ENCODE measurements around the gene HK1.
A peak's percentile ranks its signal among the peaks of the same experiment; 100 is the strongest.

The HK1 gene

DNA sequence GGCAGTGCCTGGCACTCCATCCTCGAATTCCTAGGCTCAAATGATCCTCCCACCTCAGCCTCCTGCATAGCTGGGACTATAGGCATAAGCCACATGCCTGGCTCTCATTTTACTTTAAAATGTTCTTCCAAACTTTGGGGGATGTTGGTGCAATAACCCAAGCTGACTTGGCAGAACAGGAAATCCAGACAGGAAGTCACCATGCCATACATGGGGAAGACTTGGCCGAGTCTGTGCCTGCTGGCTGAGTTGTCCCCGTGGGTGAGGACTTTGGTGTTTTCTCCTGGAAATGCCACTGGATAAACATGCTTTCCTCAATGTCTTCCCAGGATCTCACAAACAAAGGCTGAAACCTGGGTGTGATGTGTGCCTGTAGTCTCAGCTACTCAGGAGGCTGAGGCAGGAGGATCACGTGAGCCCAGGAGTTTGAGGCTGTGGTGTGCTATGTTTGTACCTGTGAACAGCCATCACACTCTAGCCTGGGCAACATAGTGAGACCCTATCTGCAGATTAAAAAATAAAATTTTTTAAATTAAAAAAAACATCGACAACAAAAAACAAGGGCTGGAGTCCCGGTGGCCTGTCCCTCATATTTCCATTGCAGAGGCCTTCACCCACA, 38.4 kb upstream of the HK1 start:
- Histone ChIP-seq H4K8ac (ENCODE audit: low read depth, low read length) (no peak overlapping the region), H2BK5ac (ENCODE audit: low read length) (no peak overlapping the region), H3K27me3 (ENCODE audit: control insufficient read depth in 3 of 3, insufficient read depth in 3 of 3, low read depth in 1 of 3, low read length in 3 of 3) (peaks cover 0 to 10% (median 0%) of the 10 kb centered on the region in 3 experiments), H3K9ac (ENCODE audit: low read depth, low read length, poor library complexity) (no peak overlapping the region), H3K4me1 (ENCODE audit: control insufficient read depth in 2 of 2, insufficient read depth in 1 of 2, low read depth in 1 of 2, low read length in 2 of 2) (peaks cover 4% of the 10 kb centered on the region in 2 donors), H3K14ac (ENCODE audit: low read length) (peak overlapping the region; percentile 0), H3K36me3 (replicated peaks in 1 of 2; ENCODE audit: control insufficient read depth in 2 of 2, insufficient read depth in 2 of 2, low read length in 2 of 2) (no peaks in the 10 kb centered on the region), H2BK120ac (ENCODE audit: low read depth, low read length) (no peak overlapping the region), H2AFZ (ENCODE audit: low read length) (no peak overlapping the region), H3K4me2 (ENCODE audit: insufficient read depth, low read length, poor library complexity, severe bottlenecking) (no peak overlapping the region), H3K27ac (replicated peaks; ENCODE audit: low read length) (no peak overlapping the region), H3K79me1 (ENCODE audit: low read depth, low read length) (no peaks in the 10 kb centered on the region), H2BK12ac (ENCODE audit: low read length) (no peak overlapping the region), H4K91ac (ENCODE audit: low read depth, low read length, poor library complexity) (no peak overlapping the region), H3K4ac (ENCODE audit: low read length) (no peak overlapping the region), H3K9me3 (replicated peaks in 1 of 2; ENCODE audit: control insufficient read depth in 2 of 2, insufficient read depth in 1 of 2, low read depth in 1 of 2, low read length in 2 of 2) (no peaks in the 10 kb centered on the region), H3K4me3 (ENCODE audit: low read length in 2 of 2) (no peak overlapping the region), H3K18ac (ENCODE audit: low read length) (no peak overlapping the region), H3K23ac (ENCODE audit: low read depth, low read length, poor library complexity) (no peak overlapping the region), H2BK15ac (ENCODE audit: low read length) (no peak overlapping the region), H2AK5ac (ENCODE audit: low read depth, low read length) (no peak overlapping the region)
- DNase-seq (ENCODE audit: low spot score): no peak
- WGBS, 2 donors (ENCODE audit: extremely low coverage in 2 of 2, insufficient read length in 2 of 2, insufficient replicate concordance in 1 of 2): no CpG with 5 or more reads among the region's 6 CpGs

- Histone ChIP-seq H3K9me3 (replicated peaks in 1 of 2; ENCODE audit: control insufficient read depth in 2 of 2, insufficient read depth in 1 of 2, low read depth in 1 of 2, low read length in 2 of 2) (no peaks in the 10 kb centered on the region), H3K4me3 (ENCODE audit: low read length in 2 of 2) (peak overlapping the region in 1 of 2 donors; percentile 36), H3K27me3 (ENCODE audit: control insufficient read depth in 3 of 3, insufficient read depth in 3 of 3, low read depth in 1 of 3, low read length in 3 of 3) (peaks cover 0 to 10% (median 0%) of the 10 kb centered on the region in 3 experiments), H4K91ac (ENCODE audit: low read depth, low read length, poor library complexity) (no peak overlapping the region), H3K27ac (replicated peaks; ENCODE audit: low read length) (no peak overlapping the region), H3K18ac (ENCODE audit: low read length) (no peak overlapping the region), H3K4me1 (ENCODE audit: control insufficient read depth in 2 of 2, insufficient read depth in 1 of 2, low read depth in 1 of 2, low read length in 2 of 2) (peaks cover 4% of the 10 kb centered on the region in 2 donors), H2BK5ac (ENCODE audit: low read length) (no peak overlapping the region), H2AK5ac (ENCODE audit: low read depth, low read length) (no peak overlapping the region), H2BK120ac (ENCODE audit: low read depth, low read length) (no peak overlapping the region), H2AFZ (ENCODE audit: low read length) (no peak overlapping the region), H4K8ac (ENCODE audit: low read depth, low read length) (no peak overlapping the region), H3K14ac (ENCODE audit: low read length) (peak overlapping the region; percentile 0), H3K79me1 (ENCODE audit: low read depth, low read length) (no peaks in the 10 kb centered on the region), H3K23ac (ENCODE audit: low read depth, low read length, poor library complexity) (peak overlapping the region; percentile 29), H3K9ac (ENCODE audit: low read depth, low read length, poor library complexity) (no peak overlapping the region), H3K4me2 (ENCODE audit: insufficient read depth, low read length, poor library complexity, severe bottlenecking) (no peak overlapping the region), H3K4ac (ENCODE audit: low read length) (no peak overlapping the region), H2BK12ac (ENCODE audit: low read length) (no peak overlapping the region), H3K36me3 (replicated peaks in 1 of 2; ENCODE audit: control insufficient read depth in 2 of 2, insufficient read depth in 2 of 2, low read length in 2 of 2) (no peaks in the 10 kb centered on the region), H2BK15ac (ENCODE audit: low read length) (no peak overlapping the region)
- WGBS, 2 donors (ENCODE audit: extremely low coverage in 2 of 2, insufficient read length in 2 of 2, insufficient replicate concordance in 1 of 2): no CpG with 5 or more reads among the region's 11 CpGs
- DNase-seq (ENCODE audit: low spot score): no peak
Observed at GRCh38 chr10:69240455-69240854, 37.8 kb upstream of the HK1 start.

DNA sequence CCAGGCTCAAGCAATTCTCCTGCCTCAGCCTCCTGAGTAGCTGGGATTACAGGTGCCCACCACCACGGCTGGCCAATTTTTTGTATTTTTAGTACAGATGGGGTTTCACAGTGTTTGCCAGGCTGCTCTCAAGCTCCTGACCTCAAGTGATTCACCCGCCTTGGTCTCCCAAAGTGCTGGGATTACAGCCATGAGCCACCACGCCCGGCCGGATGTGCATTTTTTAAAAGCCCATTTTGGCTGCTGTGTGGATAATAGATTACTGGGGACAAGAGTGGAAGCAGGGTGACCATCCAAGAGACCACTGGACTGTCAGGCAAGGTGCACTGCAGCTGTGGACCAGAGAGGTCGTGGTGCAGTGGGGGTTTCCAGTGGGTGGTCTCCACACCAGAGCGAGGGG, 36.7 kb upstream of the HK1 start:
- no peak overlapping the region for H2BK120ac ChIP-seq (ENCODE audit: low read depth, low read length)
- peaks cover 4% of the 10 kb centered on the region in 2 donors for H3K4me1 ChIP-seq (ENCODE audit: control insufficient read depth in 2 of 2, insufficient read depth in 1 of 2, low read depth in 1 of 2, low read length in 2 of 2)
- H3K4ac ChIP-seq (ENCODE audit: low read length): no peak overlapping the region
- no peaks in the 10 kb centered on the region for H3K79me1 ChIP-seq (ENCODE audit: low read depth, low read length)
- no peak overlapping the region for H4K8ac ChIP-seq (ENCODE audit: low read depth, low read length)
- no peak overlapping the region for H3K4me3 ChIP-seq (ENCODE audit: low read length in 2 of 2)
- no peak overlapping the region for H3K9ac ChIP-seq (ENCODE audit: low read depth, low read length, poor library complexity)
- H2BK15ac ChIP-seq (ENCODE audit: low read length): no peak overlapping the region
- H3K4me2 ChIP-seq (ENCODE audit: insufficient read depth, low read length, poor library complexity, severe bottlenecking): no peak overlapping the region
- no peak overlapping the region for H2AFZ ChIP-seq (ENCODE audit: low read length)
- no peak overlapping the region for H2AK5ac ChIP-seq (ENCODE audit: low read depth, low read length)
- H3K23ac ChIP-seq (ENCODE audit: low read depth, low read length, poor library complexity): no peak overlapping the region
- H3K27ac ChIP-seq (replicated peaks; ENCODE audit: low read length): no peak overlapping the region
- H3K27me3 ChIP-seq (ENCODE audit: control insufficient read depth in 3 of 3, insufficient read depth in 3 of 3, low read depth in 1 of 3, low read length in 3 of 3): peaks cover 0 to 16% (median 0%) of the 10 kb centered on the region in 3 experiments
- WGBS, 2 donors (ENCODE audit: extremely low coverage in 2 of 2, insufficient read length in 2 of 2, insufficient replicate concordance in 1 of 2): no CpG with 5 or more reads among the region's 7 CpGs
- H3K36me3 ChIP-seq (replicated peaks in 1 of 2; ENCODE audit: control insufficient read depth in 2 of 2, insufficient read depth in 2 of 2, low read length in 2 of 2): no peaks in the 10 kb centered on the region
- H3K18ac ChIP-seq (ENCODE audit: low read length): no peak overlapping the region
- H4K91ac ChIP-seq (ENCODE audit: low read depth, low read length, poor library complexity): no peak overlapping the region
- no peaks in the 10 kb centered on the region for H3K9me3 ChIP-seq (replicated peaks in 1 of 2; ENCODE audit: control insufficient read depth in 2 of 2, insufficient read depth in 1 of 2, low read depth in 1 of 2, low read length in 2 of 2)
- DNase-seq (ENCODE audit: low spot score): no peak
- H3K14ac ChIP-seq (ENCODE audit: low read length): no peak overlapping the region
- no peak overlapping the region for H2BK12ac ChIP-seq (ENCODE audit: low read length)
- no peak overlapping the region for H2BK5ac ChIP-seq (ENCODE audit: low read length)

GRCh38 chr10:69242040-69242851, 36.0 kb upstream of the HK1 start:
- Histone ChIP-seq H2BK5ac (ENCODE audit: low read length) (no peak overlapping the region), H3K9ac (ENCODE audit: low read depth, low read length, poor library complexity) (no peak overlapping the region), H3K4me2 (ENCODE audit: insufficient read depth, low read length, poor library complexity, severe bottlenecking) (no peak overlapping the region), H3K18ac (ENCODE audit: low read length) (no peak overlapping the region), H2BK12ac (ENCODE audit: low read length) (no peak overlapping the region), H2BK15ac (ENCODE audit: low read length) (no peak overlapping the region), H3K4ac (ENCODE audit: low read length) (no peak overlapping the region), H4K91ac (ENCODE audit: low read depth, low read length, poor library complexity) (no peak overlapping the region), H2AK5ac (ENCODE audit: low read depth, low read length) (no peak overlapping the region), H2BK120ac (ENCODE audit: low read depth, low read length) (no peak overlapping the region), H3K27ac (replicated peaks; ENCODE audit: low read length) (no peak overlapping the region), H4K8ac (ENCODE audit: low read depth, low read length) (no peak overlapping the region), H3K14ac (ENCODE audit: low read length) (no peak overlapping the region), H3K79me1 (ENCODE audit: low read depth, low read length) (no peaks in the 10 kb centered on the region), H3K4me3 (ENCODE audit: low read length in 2 of 2) (no peak overlapping the region), H3K27me3 (ENCODE audit: control insufficient read depth in 3 of 3, insufficient read depth in 3 of 3, low read depth in 1 of 3, low read length in 3 of 3) (peaks cover 0 to 17% (median 0%) of the 10 kb centered on the region in 3 experiments), H3K36me3 (replicated peaks in 1 of 2; ENCODE audit: control insufficient read depth in 2 of 2, insufficient read depth in 2 of 2, low read length in 2 of 2) (no peaks in the 10 kb centered on the region), H2AFZ (ENCODE audit: low read length) (no peak overlapping the region), H3K9me3 (replicated peaks in 1 of 2; ENCODE audit: control insufficient read depth in 2 of 2, insufficient read depth in 1 of 2, low read depth in 1 of 2, low read length in 2 of 2) (no peaks in the 10 kb centered on the region), H3K23ac (ENCODE audit: low read depth, low read length, poor library complexity) (no peak overlapping the region), H3K4me1 (ENCODE audit: control insufficient read depth in 2 of 2, insufficient read depth in 1 of 2, low read depth in 1 of 2, low read length in 2 of 2) (peaks cover 4% of the 10 kb centered on the region in 2 donors)
- no CpG with 5 or more reads among the region's 11 CpGs for WGBS, 2 donors (ENCODE audit: extremely low coverage in 2 of 2, insufficient read length in 2 of 2, insufficient replicate concordance in 1 of 2)
- no peak for DNase-seq (ENCODE audit: low spot score)

Data from neuronal stem cell (in vitro differentiated cells).